HAP-1 (cell line): Measurements from ENCODE around the gene CYSRT1.

Source experiments
- DNase-seq, 2 experiments: peaks; one replicate each; pipeline ENCODE4 v3.0.0-alpha.2; 2016 to 2020; ENCODE audit warnings: low spot score in 2 of 2
- H3K27me3 ChIP-seq: fragments of 250-450 bp; sonication (Bioruptor Pico); 2 replicates; pipeline ENCODE4 v1.5.1; 2020; ENCODE audit warnings: low read depth, mild to moderate bottlenecking, moderate library complexity
- H3K36me3 ChIP-seq: fragments of 250-450 bp; sonication (Bioruptor Pico); replicated peaks from 2 replicates; pipeline ENCODE4 v1.5.1; 2020; ENCODE audit warnings: mild to moderate bottlenecking
- H3K4me1 ChIP-seq: fragments of 250-450 bp; sonication (Bioruptor Pico); 2 replicates; pipeline ENCODE4 v1.5.1; 2020; ENCODE audit warnings: mild to moderate bottlenecking
- H3K4me3 ChIP-seq: fragments of 250-450 bp; sonication (Bioruptor Pico); 2 replicates; pipeline ENCODE4 v1.5.1; 2020; ENCODE audit warnings: mild to moderate bottlenecking, moderate library complexity
- H3K9me3 ChIP-seq: fragments of 250-450 bp; sonication (Bioruptor Pico); 2 replicates; pipeline ENCODE4 v1.5.1; 2020; ENCODE audit warnings: mild to moderate bottlenecking, moderate library complexity
- in situ Hi-C: fragments of 300-500 bp; cut with MboI; formaldehyde crosslinking; loops from 3 replicates; pipeline ENCODE4 v1.14.3; 2020; ENCODE audit warnings: low sequenced_read_pairs, inconsistent platforms, mixed read lengths

Gene CYSRT1

GRCh38 chr9:137229903-137230704 lies 5.1 kb downstream of the CYSRT1 start:
- Histone ChIP-seq H3K9me3 (no peaks in the 10 kb centered on the region), H3K4me3 (no peak overlapping the region), H3K36me3 (no peaks in the 10 kb centered on the region), H3K4me1 (no peaks in the 10 kb centered on the region), H3K27me3 (no peaks in the 10 kb centered on the region)
- no peak for DNase-seq
- in situ Hi-C loops, result loop anchor here (5.0 to 25.0 kb wide), 2 partner anchors 108 to 443 kb away; partner anchors contain the start of genes CCDC183 and TMEM141

GRCh38 chr9:137230705-137231371 lies 5.9 kb downstream of the CYSRT1 start, which contains the start of gene SLC34A3:
SLC34A3 (plus strand) TSS chr9:137230901; CDS start chr9:137231703, 802 bp downstream.
- Histone ChIP-seq H3K9me3 (no peaks in the 10 kb centered on the region), H3K27me3 (no peaks in the 10 kb centered on the region), H3K4me3 (no peak within 1 kb of the TSS), H3K36me3 (no peaks in the 10 kb centered on the region), H3K4me1 (no peaks in the 10 kb centered on the region)
- in situ Hi-C loops, result loop anchor here (25.0 kb wide), 1 partner anchor 444 kb away; the partner anchor contains the start of genes CCDC183 and TMEM141
- no peak for DNase-seq

GRCh38 chr9:137231372-137232039 lies 6.5 kb downstream of the CYSRT1 start:
- no peaks in the 10 kb centered on the region for H3K36me3 ChIP-seq
- in situ Hi-C loops, result loop anchor here (25.0 kb wide), 1 partner anchor 444 kb away; the partner anchor contains the start of genes CCDC183 and TMEM141

GRCh38 chr9:137232101-137232500 lies 7.1 kb downstream of the CYSRT1 start:
- Histone ChIP-seq H3K9me3 (no peaks in the 10 kb centered on the region), H3K4me1 (peaks cover 5% of the 10 kb centered on the region), H3K4me3 (no peak overlapping the region), H3K27me3 (no peaks in the 10 kb centered on the region), H3K36me3 (no peaks in the 10 kb centered on the region)
- in situ Hi-C loops, result loop anchor here (25.0 kb wide), 1 partner anchor 445 kb away; the partner anchor contains the start of genes CCDC183 and TMEM141
- no peak for DNase-seq

More at GRCh38 chr9:137231372-137232039, 6.5 kb downstream of the CYSRT1 start:
- H3K9me3 ChIP-seq, result no peaks in the 10 kb centered on the region
- H3K27me3 ChIP-seq, result no peaks in the 10 kb centered on the region
- no peak overlapping the region for H3K4me3 ChIP-seq
- DNase-seq, result no peak
- H3K4me1 ChIP-seq, result no peaks in the 10 kb centered on the region; the same call in 1 of the 2 replicates

- DNase-seq, result no peak
- H3K4me1 ChIP-seq, result peaks cover 5% of the 10 kb centered on the region
- in situ Hi-C loops, result loop anchor here (25.0 kb wide), 1 partner anchor 445 kb away; the partner anchor contains the start of genes CCDC183 and TMEM141
- no peaks in the 10 kb centered on the region for H3K36me3 ChIP-seq
- no peaks in the 10 kb centered on the region for H3K27me3 ChIP-seq
- no peak overlapping the region for H3K4me3 ChIP-seq
- no peaks in the 10 kb centered on the region for H3K9me3 ChIP-seq
Measured at GRCh38 chr9:137232510-137232909, 7.5 kb downstream of the CYSRT1 start.

GRCh38 chr9:137233143-137233980 lies 8.4 kb downstream of the CYSRT1 start:
- in situ Hi-C loops, result loop anchor here (25.0 kb wide), 1 partner anchor 446 kb away; the partner anchor contains the start of genes CCDC183 and TMEM141
- no peaks in the 10 kb centered on the region for H3K36me3 ChIP-seq
- no peak for DNase-seq
- H3K27me3 ChIP-seq, result no peaks in the 10 kb centered on the region
- H3K4me1 ChIP-seq, result peaks cover 5% of the 10 kb centered on the region
- H3K4me3 ChIP-seq, result no peak overlapping the region
- no peaks in the 10 kb centered on the region for H3K9me3 ChIP-seq

GRCh38 chr9:137234055-137234697 lies 9.2 kb downstream of the CYSRT1 start:
- H3K27me3 ChIP-seq, result no peaks in the 10 kb centered on the region
- no peak for DNase-seq
- in situ Hi-C loops, result loop anchor here (25.0 kb wide), 1 partner anchor 447 kb away; the partner anchor contains the start of genes CCDC183 and TMEM141
- peaks cover 4% of the 10 kb centered on the region; the same call in 1 of the 2 replicates for H3K36me3 ChIP-seq
- no peaks in the 10 kb centered on the region for H3K9me3 ChIP-seq
- H3K4me3 ChIP-seq, result no peak overlapping the region
- peaks cover 11% of the 10 kb centered on the region for H3K4me1 ChIP-seq

GRCh38 chr9:137234758-137235423 lies 9.9 kb downstream of the CYSRT1 start:
- Histone ChIP-seq H3K27me3 (no peaks in the 10 kb centered on the region), H3K4me3 (no peak overlapping the region), H3K4me1 (peaks cover 11% of the 10 kb centered on the region), H3K9me3 (no peaks in the 10 kb centered on the region), H3K36me3 (peaks cover 4% of the 10 kb centered on the region; the same call in 1 of the 2 replicates)
- in situ Hi-C loops, result loop anchor here (25.0 kb wide), 1 partner anchor 448 kb away; the partner anchor contains the start of genes CCDC183 and TMEM141
- no peak for DNase-seq

- Histone ChIP-seq H3K27me3 (no peaks in the 10 kb centered on the region), H3K4me3 (no peak overlapping the region), H3K9me3 (no peaks in the 10 kb centered on the region), H3K4me1 (peaks cover 11% of the 10 kb centered on the region), H3K36me3 (peaks cover 4% of the 10 kb centered on the region; the same call in 1 of the 2 replicates)
- in situ Hi-C loops, result loop anchor here (25.0 kb wide), 1 partner anchor 448 kb away; the partner anchor contains the start of genes CCDC183 and TMEM141
- no peak for DNase-seq
Measured at GRCh38 chr9:137235424-137236237, 10.7 kb downstream of the CYSRT1 start.

GRCh38 chr9:137236238-137236935 lies 11.4 kb downstream of the CYSRT1 start:
- in situ Hi-C loops, result loop anchor here (25.0 kb wide), 1 partner anchor 449 kb away; the partner anchor contains the start of genes CCDC183 and TMEM141
- Histone ChIP-seq H3K9me3 (no peaks in the 10 kb centered on the region), H3K27me3 (no peaks in the 10 kb centered on the region), H3K4me3 (peak overlapping the region; percentile 8; the same call in 1 of the 2 replicates), H3K36me3 (peaks cover 4% of the 10 kb centered on the region; the same call in 1 of the 2 replicates), H3K4me1 (peaks cover 11% of the 10 kb centered on the region)
- DNase-seq, result peak; percentile 56 to 96
